HUDEP-2 (cell line): ENCODE results near the gene SYDE1.

Source experiments
- DNase-seq, 76 experiments: peaks; one replicate each; lab custom pipeline; 2025; ENCODE audit not compliant: unreplicated experiment in 76 of 76; lab: John Stamatoyannopoulos, UW

The SYDE1 gene

DNA sequence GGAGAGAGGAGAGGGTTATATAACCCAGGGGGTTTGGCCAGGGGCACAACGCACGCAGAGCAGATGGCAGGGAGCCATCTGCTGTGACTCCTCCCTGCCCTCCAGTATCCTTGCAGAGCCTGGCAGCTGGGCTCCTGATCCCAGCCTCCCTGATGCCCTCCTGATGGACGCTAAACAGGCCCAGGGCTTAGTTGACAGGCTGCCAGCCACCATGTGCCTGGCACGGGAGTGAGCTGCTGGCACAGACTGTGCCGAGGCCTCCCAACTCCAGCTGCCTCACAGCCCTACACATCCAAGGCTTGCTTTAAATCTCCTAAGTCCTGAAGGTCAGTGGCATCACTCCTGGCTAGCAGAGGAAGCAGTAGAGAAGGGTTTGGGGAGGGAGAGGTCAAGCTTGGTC, 16.7 kb downstream of the SYDE1 start:
- DNase-seq = peak in 2 of 76 experiments; percentile 13 to 20

DNA sequence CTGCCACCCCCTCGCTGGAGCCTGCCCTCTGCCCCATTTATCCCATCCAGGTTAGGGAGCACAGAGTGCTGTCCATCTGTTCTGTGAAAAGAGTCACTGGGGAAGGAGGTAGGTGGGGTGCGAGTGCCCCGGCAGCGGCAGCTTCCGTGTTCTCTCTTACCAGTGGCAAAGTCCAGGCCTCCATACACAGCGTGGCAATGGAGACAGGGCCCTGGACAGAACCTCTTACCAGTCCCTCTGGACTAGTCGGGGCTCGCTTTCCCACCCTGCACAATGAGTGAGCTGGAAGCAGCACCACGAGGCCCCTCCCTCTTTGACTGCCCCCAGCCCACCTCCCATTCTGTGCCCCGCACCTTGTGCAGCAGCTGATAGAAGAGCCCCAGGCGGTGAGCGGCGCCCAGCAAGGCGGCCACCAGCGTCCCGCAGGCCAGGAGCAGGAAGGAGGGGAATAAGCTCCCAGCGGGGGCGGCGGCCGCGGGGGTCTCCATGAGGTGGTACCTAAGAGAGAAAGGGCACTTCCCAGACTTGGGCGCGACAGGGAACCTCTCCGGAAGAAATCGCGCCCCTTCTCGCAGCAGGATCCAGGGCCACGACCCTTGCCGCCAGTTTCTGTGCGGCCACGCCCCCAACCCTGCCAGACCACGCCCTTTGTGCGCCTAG, 17.5 kb downstream of the SYDE1 start:
- peak in 6 of 76 experiments; percentile 23 to 94 (median 42) for DNase-seq

DNA sequence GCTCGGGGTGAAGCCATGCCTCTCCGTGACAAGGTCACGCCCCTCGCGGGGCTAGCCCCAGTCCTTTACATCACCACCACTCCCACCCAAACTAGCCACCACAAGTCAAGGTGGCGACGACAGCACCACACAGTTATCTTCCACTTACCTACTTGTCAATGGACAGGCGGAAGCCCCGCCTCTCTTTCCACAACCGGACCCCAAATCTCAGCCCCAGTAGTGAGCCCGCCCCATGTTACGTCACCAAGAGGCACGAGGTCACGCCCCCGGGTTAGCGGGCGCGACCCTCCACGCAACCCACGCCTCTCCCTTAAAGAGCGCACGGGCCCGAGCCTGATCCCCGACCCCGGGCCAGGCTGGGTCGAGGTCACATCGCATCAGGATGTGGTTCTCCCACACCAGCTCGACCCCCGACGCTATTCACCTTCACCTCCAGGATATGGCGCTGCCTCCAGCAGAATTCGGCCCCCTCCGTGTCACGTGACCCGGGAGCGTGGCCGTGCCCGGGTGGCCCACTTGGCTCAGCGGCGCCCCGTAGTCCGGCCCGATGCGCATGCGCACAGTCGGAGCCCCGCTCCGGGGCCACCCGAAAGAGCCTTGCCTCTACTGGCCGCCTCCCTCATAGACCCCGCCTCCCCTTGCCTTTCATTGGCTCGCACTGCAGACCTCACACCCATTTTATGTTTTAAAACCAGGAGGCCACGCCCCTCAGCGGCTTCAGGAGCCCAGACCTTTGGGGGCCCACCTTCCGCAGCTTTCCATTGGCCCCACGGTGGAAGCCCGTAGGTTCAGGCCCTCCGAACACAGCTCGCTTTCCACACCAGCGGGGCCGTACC, 18.2 kb downstream of the SYDE1 start:
- DNase-seq = peak; percentile 84 to 100 (median 99)

DNA sequence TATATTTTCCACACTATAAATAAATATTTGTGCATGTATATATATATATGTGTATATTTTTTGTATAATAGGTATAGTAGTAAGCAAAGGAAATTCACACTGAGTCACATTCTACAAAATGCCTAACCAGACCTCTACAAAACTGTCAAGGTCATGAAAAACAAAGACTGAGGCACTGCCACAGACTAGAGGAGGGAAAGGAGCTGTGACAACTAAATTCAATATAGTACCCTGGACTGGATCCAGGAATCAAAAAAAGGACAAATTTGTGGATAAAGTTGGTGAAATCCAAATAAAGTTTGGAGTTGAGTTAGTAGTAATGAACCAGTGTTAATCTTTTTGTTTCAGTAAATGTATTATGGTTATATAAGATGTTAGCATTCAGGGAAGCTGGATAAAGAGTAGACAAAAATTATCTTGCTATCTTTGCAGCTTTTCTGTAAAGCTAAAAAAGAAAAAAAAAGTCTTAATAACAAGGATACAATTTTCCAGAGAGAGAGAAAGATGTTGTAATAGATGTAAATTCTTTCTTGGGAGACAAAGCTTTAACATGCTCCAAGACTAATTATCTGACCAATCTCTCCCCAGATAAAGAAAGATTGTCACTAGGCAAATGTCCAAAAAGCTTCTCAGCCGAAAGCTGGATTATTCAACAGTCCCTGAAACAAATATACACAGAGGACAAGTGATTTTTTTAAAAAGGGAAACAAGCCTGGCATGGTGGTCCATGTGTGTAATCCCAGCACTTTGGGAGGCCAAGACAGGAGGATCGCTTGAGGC, 19.1 kb downstream of the SYDE1 start:
- DNase-seq = peak in 6 of 76 experiments; percentile 17 to 44 (median 32)

DNA sequence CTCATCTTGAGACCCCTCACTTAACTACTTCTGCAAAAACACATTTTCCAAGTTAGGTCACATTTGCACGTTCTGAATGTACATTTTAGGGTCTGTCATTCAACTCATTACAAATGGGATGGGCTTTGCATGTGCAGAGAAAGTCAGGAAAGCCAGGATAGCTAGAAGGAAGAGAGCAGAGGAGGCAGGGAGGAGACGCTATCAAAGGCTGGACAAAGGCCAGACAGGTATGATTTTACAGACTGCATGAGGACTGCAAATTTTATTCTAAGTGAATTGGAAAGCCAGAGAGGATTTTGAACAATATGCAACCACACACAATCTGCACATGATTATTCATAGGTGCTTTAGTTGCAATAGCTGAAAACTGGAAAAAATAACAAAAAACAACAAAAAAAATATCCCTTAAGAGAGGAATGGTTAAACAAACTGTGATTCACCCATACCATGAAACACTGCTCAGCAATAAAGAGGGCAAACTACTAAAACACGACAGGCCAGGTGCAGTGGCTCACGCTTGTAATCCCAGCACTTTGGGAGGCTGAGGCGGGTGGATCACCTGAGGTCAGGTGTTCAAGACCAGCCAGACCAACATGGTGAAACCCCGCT, 21.1 kb downstream of the SYDE1 start:
- no peak for DNase-seq

DNA sequence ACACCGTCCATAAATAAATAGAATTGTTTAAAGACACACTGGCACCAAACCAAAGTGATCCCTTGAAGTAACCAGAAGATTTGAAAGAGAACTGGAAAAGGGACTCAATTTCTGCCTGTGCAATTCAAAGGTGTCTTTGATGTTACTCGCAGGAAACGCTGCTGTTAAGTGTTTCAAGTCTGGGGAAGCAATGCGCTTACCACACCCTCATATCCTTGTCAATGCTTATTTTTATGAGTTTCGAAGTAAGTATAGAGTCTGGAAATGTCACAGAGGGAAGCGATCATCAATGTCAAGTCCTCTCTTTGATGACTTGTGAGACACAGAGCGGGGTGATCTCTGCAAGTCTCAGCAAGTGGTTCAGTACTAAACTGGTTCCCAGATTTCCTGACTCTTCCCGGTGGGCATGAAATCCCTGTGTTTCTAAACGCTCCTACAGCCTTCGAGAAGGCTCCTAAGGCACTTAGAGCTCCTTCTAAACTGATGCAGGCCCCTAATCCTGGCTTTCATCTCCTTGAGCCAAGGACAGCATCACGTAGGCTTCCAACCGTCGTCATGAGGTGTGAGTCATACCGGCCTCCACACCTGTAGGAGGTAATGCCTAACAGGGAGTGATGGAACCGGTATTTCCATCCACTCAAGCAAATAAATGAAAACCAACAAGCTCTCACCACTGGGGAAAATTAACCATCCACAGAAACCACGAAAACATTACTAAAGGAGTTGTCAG, 22.8 kb downstream of the SYDE1 start:
- DNase-seq = no peak

DNA sequence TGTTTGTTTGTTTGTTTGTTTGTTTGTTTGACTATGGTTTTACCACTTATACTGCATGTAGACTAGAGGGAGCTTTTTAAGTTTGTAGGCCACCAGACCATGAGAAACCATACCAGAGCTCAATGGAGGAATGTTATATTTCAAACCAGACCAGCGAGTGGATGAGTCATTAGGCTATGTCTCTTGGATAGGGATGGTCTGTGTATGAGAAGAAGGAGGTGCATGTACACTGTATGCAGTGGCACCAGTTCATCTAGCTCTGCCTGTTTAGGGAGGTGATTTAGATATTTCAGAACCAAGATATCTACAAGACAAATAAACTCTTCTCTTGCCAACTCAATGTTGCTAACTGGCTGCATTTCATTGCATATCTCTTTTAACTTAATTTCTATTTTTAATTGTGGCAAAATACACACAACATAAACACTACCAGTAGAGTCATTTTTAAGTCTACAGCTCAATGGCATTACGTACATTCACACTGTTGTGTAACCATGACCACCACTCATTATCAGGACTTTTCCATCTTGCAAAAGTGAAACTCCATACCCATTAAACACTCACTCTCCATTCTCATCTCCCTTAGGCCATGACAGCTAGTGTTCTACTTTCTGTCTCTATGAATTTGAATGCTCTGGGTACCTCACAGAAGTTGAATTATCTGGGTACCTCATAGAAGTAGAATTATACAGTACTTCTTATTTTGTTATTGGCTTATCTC, 29.2 kb downstream of the SYDE1 start:
- no peak for DNase-seq

DNA sequence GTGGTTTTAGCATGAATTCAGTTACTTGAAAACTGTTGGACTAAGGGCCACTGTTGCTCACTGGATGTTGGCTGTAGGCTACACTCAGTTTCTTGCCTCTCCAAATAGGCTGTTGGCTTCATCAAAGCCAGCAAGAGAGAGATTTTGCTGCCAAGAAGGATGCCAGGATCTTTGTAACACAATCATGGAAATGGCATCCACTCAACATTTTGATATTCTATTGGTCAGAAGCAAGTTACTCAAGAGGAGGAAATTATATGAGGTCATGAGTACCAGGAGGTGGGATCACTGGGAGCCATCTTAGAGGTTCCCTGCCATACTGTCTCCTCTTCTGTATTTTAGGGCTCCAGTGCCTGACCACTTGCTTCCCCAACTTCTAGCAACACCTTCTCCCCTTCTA, 30.6 kb downstream of the SYDE1 start:
- DNase-seq = no peak

DNA sequence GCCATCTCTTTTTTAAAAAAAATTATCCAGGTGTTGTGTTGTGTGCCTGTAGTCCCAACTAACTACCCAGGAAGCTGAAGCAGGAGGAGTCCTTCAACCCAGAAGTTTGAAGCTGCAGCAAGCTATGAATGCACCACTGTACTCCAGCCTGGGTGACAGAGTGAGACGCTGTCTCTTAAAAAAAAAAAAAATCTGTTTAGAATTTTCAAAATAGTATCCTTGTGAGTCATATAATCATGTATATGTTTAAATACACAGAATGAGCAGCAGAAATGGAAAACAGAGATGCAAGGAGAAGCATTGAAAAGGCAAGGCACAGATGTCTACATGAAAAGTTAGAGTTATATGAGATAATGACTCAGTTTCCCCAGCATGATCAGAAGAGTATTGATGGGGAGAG, 31.2 kb downstream of the SYDE1 start:
- no peak for DNase-seq

DNA sequence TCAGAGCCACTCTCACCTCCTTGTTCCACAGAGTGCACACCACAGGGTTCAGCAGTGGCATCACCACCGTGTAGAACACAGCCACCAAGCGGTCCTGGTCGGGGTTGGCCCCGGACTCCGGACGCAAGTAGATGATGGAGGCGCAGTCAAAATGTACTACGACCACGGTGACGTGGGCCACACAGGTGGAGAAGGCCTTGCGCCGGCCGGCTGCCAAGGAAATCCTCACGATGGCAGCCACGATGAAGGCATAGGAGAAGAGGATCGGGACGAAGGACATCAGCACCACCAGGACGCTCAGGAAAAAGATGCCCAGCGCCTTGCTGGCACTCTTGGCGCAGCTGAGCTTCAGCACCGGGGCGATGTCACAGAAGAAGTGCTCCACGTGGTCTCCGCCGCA, 33.9 kb downstream of the SYDE1 start:
- no peak for DNase-seq

DNA sequence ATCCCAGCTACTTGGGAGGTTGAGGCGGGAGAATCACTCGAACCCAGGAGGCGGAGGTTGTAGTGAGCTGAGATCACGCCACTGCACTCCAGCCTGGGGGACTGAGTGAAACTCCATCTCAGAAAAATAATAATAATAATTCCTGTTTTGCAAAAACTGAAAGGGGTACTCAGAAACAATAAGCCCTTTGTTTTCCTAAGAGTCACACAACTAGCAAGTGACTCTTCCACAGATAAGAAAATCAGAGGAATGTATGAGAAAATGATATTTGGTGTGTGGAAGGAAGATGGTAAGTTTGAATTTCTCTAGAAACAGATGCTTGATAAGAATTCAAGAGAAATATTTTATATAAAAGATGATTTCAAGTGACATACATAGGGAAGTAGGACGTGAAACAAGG, 35.1 kb downstream of the SYDE1 start:
- DNase-seq = no peak

DNA sequence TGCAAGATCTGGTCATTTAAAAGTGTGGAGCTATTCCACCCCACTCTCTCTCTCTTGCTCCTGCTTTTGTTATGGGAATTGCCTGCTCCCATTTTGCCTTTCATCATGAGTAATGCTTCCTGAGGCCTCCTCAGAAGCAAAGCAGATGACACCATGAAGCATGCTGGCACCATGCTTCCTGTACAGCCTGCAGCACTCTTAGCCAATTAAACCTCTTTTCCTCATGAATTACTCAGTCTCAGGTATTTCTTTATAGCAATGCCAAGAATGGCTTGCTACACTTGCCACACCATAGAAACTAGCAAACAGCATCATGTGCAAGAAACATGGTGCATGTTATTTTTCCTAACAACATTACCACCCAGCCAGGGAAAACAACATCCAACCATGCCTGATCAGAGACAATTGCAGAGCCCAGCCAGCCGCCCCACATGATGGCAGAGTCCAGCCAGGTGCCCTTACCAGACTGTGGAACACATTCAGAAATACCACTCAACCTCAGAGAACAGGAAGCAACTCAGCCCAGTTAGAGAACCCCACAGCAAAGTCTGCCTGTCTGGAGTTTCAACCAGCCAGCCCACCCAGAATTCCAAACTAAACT, 36.9 kb downstream of the SYDE1 start:
- no peak for DNase-seq

DNA sequence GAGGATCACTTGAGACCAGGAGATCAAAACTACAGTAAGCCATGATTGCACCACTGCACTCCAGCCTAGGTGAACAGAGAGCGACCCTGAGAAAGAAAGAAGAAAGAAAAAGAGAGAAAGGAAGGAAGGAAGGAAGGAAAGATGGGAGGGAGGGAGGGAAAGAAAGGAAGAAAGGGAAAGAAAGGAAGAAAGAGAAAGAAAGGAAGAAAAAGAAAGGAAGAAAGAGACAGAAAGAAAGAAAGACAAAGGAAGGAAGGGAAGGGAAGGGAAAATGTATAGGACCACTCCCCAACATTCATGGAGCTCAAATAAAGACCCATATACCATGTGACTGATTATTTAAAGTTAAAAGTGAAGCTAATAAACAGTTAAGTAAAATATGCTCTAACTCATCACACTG, 39.9 kb downstream of the SYDE1 start:
- no peak for DNase-seq

DNA sequence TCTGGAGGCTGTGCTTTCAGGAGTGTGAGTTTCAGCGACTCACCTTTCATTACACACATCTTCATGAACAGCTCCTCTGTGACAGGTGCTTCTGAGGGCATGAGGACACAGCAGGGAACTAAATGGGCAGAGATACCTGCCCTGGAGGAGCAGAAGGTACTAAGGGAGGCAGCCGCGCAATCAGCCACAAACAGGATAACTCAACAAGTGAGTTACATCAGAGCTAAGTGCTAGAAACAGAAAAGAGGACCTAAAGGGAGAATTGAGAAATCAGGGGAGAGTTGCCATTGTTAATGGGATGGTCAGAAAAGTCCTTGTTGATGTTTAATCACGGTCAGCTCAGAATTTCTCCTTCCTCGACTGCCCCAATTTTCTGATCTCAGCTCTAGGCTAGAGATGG, 42.5 kb downstream of the SYDE1 start:
- no peak for DNase-seq

DNA sequence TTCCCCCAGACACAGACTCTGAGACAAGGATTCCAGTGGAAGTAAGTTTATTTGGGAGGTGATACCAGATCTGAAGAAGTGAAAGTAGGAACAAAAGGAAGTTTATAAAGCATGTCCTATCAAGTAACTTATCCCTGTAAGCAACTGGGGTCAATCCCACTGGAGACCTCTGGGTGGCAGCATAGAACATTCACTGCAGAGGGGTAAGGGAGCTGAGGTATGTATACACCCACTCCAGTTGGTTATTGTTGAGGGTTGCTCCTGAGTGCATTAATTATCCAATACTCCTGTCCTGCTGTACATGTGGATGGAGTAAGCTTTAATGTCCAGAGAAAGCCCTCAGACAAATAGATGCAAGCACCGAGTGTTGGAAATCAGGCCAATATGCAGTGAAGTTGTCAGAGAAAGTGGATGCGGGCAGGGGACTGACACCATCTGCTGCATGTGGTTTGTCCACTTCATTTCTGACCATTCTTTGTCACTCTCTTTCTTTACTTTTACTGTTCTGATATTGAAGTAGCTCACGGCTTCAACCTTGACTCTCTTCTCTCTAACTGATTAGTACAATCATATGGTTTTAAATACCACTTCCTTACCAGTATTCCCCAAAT, 46.9 kb downstream of the SYDE1 start:
- peak in 41 of 76 experiments; percentile 7 to 65 (median 29) for DNase-seq

DNA sequence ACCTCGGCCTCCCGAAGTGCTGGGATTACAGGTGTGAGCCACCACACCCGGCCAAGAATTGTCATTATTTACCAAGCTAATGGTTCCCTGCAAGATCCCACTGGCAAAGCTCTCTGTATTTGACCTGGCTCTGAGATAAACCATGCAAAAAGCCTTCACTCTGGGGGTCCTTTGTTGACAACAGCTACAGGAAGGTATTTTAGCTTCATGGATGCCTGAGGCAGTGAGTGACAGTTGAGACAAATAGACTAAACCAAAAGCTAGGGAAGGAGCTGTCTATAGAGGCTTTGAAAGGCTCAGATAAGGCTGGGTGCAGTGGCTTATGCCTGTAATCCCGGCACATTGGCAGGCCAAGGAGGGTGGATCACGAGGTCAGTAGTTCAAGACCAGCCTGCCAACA, 48.1 kb downstream of the SYDE1 start:
- DNase-seq = no peak

DNA sequence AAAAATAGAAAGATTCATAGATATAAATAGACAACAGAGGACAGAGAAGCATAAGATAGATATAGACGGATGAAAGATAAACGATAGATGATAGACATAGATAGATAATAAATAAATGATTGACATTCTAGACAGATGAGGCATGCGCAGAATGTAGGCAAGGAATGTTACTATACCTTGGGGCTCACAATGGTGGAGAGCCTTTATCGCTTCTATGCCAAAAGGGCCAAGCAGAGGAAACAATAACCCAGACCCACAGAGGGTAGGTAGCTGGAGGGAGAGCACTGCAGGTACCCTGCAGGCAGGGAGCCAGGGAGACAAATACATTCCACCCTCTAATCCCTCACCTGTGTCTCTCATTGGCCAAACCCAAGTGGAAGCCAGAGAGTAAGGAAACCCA, 49.2 kb downstream of the SYDE1 start:
- no peak for DNase-seq

DNA sequence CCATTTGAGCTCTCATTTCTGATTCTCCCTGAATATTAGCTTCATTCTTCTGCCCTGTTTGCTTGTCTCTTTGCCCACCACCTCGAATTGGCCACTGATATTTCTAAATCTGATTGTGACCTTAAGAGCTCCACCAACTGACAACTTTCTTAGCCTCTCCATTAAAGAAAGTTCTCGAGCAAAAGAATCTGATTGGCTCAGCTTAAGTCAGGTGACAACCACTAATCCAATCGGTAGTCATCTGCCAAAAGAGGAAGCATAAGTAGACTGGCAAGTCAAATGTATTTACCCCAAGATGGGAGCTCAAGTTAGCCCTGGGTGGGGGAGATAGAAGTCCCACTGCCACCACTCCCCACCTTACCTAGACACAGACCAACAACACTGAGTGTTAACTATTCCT, 52.0 kb downstream of the SYDE1 start:
- DNase-seq = no peak
